ENCODE data around the gene NCKAP5. TPM values are rescaled to one million over a fixed set of nuclear protein-coding genes. Genes with fewer than 3 reads are reported as not detected.

The NCKAP5 gene
- total and polyA plus RNA-seq, 2 of the 8 experiments (the other 6 are each of a cell fraction or from before 2014, with no cell fraction given): 0.27 to 0.86 TPM

- TF ChIP-seq CHD7 (IDR thresholded peaks at IDR 0.05; ENCODE audit: insufficient replicate concordance, low read length): no peak
- TF ChIP-seq TEAD4 (IDR thresholded peaks at IDR 0.05; ENCODE audit: low read depth, low read length): no peak
- TF ChIP-seq JUND (IDR thresholded peaks at IDR 0.05; ENCODE audit: low read length): no peak
- TF ChIP-seq PHF8 (conservative IDR thresholded peaks at IDR 0.05; ENCODE audit: low read depth, low read length): no peak
- TF ChIP-seq HDAC6 (IDR thresholded peaks at IDR 0.05; ENCODE audit: low read depth, low read length): no peak
- TF ChIP-seq MAX (IDR thresholded peaks at IDR 0.05): no peak
- no peak for TF ChIP-seq SUZ12 (IDR thresholded peaks at IDR 0.05; ENCODE audit: low read length)
- TF ChIP-seq CHD1 (IDR thresholded peaks at IDR 0.05; ENCODE audit: low read depth, low read length): no peak
Measured at GRCh38 chr2:133273031-133273430, 295.2 kb downstream of the NCKAP5 start (continued).
